ENCODE results near the gene C4B.
"Not testable (repeated sequence)": the region's sequence is repeated elsewhere in the genome, so short reads cannot be mapped to it uniquely, and the experiment has no call there.

Gene C4B

DNA sequence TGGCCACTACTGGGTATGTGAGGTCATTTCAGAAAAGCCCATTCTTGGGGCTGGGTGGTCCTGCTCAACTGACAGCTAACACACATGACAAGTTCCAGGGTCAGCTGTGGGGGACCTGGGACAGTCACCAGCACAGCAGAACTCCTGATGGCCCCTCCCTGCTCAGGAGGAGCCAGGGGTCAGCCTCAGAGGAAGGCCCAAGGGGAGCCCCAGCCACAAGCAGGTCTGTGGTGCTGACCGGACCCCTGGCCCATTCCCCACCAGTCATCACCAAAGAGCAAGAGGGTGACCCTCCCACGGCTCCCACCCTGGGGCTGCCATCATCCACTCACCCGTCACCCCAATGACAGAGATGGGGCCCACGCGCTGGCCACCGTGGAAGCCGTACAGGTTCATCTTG, 41.7 kb downstream of the C4B start:
- no peak for DNase-seq

GRCh38 chr6:32057966-32058365, 43.4 kb downstream of the C4B start:
- DNase-seq, result no peak

DNA sequence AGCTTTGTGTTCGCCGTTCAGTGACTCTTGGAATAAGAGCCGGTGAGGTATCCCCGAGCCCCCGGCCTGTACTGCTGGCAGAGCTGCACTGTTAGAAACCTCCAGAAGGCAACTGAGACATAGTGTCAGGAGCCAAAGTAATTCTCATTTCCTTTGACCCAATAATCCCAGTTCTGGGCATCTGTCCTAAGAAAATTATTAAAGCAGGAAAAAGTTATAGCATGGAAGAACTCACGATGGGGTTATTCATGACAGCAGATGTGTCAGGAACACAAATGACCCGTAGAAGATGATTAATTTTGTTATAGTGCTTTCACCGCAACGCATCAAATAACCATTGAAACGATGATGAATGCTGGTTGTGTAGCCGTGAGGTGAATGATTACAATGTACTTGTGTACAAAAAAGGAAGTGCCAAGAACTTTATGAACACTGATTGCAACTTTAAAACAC, 43.9 kb downstream of the C4B start:
- no peak for DNase-seq

DNA sequence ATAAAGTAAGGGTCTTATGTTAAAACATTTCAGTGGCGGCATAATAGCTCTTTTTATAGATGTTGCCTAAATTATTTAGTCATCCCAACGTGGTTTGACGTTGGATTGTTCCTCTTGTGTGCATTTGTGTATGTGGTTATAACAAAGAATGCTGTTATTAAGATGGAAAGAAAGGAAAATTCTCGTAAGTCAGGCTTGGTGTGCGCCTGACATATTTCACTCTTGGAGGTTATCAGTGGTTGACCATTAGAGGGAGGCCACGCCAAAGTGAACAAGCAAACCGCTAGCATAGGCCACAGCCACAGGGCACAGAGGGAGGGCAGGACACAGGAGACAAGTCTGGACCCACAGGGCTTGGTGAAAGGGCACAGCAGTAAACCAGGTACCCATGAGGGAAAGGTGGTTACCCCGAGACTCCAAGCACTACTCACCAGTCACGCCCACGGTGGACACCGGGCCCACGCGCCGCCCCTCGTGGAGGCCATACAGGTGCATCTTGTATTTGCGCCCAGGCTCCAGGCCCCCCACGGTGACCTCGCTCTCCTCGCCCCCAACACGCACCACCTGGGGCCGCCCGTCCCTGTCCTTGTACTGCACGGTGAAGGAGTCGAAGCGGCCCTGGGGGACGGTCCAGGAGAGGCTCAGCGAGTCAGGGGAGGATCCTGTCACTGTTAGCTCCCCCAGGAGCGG, 46.5 kb downstream of the C4B start:
- DNase-seq, result no peak

DNA sequence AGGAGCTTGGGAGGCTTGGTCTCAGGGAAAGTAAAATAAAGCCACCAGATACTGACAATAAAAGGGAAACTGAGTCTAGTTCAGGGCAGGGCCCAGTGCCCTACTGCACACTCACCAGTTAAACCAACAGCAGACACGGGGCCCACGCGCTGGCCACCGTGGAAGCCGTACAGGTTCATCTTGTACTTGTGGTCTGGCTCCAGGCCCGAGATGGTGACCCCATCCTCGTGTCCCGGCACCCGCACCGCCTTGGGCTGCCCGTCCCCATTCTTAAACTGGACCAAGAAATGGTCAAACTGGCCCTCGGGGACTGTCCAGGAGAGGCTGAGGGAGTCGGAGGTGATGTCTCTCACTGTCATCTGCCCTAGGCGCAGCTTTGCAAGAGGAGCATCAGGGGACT, 50.1 kb downstream of the C4B start:
- DNase-seq, result no peak

DNA sequence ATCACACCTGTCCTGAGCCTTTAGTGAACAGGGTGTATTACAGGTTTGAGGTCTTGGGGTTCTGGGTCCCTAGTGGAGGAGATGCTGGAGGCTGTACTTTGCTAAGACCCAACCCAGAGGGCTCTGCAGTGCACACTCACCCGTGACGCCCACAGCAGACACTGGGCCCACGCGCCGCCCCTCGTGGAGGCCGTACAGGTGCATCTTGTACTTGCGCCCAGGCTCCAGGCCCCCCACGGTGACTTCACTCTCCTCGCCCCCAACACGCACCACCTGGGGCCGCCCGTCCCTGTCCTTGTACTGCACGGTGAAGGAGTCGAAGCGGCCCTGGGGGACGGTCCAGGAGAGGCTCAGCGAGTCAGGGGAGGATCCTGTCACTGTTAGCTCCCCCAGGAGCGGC, 52.9 kb downstream of the C4B start:
- not testable (repeated sequence) for DNase-seq

- DNase-seq, result not testable (repeated sequence)
Observed at GRCh38 chr6:32068315-32068714, 53.7 kb downstream of the C4B start.

DNA sequence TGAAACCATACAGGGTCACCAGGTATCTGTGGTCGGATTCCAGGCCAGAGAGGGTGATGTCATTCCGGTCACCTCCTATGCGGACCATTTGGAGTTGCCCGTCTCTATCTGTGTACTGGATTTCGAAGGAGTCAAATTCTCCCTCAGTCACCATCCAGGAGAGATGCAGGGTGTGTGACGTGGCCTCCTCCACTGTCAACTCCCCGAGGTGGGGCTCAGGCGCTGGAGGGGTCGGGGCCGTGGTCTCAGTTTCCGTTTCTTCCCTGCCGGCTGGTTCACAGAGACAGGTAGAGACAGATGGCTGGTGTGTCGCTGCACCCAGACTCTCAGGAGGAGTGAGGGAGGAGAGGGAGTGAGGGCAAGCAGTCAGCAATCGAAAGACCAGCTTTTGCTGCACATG, 54.3 kb downstream of the C4B start:
- no peak for DNase-seq

GRCh38 chr6:32069460-32069859, 54.9 kb downstream of the C4B start:
- DNase-seq, result no peak

GRCh38 chr6:32069878-32070515, 55.4 kb downstream of the C4B start:
- no peak for DNase-seq

- DNase-seq, result no peak
Observed at GRCh38 chr6:32070814-32071543, 56.4 kb downstream of the C4B start.

- DNase-seq, result no peak
Observed at GRCh38 chr6:32073101-32073500, 58.5 kb downstream of the C4B start.

GRCh38 chr6:32073613-32074012, 59.0 kb downstream of the C4B start:
- no peak for DNase-seq

- no peak for DNase-seq
Observed at GRCh38 chr6:32074996-32075532, 60.5 kb downstream of the C4B start.

GRCh38 chr6:32075781-32076180, 61.2 kb downstream of the C4B start:
- DNase-seq, result no peak

DNA sequence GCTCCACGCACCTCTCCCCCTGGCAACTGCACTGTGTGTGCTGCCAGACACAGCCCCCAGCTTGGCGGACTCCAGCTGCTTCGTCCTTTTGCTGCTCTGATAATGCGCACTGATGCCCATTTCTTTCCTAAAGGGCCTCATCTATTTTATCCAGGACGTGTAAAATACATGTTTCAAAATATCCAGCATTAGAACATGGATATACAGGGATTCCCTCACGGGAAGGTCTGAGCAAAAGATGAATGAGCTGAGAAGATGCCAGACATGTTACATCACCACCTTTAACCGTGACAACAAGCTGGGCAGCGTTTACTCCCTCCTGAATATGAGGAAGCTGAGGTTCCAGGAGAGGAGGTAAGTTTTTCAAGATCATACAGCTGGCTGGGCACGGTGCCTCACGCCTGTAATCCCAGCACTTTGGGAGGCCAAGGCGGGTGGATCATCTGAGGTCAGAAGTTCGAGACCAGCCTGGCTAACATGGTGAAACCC, 61.8 kb downstream of the C4B start:
- no peak for DNase-seq

DNA sequence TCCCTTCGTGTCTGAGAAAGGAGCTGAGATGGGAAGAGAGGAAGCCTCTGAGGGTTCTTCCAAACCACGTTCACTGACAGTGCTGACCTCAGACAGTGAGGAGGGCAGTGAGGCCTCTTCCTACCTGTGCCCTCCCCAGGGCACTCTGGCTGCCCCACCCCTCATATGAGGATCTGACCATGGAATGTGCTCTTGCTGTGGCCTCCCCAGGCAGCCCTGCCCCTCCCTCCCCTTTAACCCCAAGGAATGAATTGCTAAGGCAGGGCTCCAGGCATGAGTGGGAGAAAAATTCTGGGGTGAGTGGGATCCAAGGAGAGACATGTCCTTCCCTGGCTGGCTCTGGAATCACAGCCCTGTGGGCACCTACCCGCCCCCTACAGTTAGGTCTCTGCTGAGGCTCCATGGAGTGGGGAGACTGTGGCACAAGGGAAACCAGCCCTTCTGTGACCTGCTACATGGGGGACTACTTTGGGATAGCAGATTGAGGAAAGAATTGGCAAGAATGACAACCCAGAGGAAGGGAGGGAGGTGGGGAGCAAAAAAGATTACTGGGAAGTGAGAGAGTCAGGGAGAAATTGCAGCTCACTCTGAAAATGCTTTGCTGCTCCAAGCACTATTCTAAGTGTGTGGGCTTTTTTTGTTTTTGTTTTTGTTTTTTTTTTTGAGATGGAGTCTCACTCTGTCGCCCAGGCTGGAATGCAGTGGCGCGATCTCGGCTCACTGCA, 65.1 kb downstream of the C4B start:
- no peak for DNase-seq

DNA sequence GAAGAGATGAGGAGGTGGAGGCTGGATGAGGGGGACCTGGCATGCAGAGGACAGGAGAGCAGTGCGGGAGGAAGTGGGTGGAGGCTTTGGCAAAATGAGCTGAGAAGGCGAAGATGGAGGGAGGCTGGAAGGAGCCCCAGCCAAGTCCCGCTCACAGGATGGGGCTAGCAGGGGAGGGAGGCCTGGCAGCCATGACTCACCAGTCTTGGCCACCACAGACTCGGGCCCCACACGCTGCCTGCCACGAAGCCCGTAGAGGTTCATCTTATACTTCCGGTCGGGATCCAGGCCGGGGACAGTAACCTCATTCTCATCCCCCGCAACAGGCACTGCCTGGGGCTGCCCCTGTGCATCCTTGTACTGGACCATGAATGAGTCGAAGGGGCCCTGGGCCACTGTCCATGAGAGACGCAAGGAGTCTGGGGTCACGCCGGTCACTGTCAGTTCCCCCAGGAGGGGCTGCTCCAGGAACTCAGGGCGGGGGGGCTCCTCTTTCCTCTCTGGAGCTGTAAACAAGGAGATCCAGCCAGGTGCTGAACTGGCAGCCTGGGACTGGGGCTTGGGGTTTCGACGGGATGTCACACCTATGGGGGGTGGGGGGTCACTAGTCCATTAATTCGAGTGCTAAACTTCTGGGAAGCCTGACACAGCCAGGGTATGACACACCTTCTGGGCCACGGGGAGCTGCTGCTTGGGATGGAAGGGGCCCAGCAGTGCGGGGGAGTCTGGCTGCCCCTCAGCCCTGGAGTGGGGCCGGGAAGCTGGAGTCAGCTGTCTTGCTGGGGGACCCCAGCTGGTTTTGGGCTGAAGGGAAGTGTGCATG, 66.8 kb downstream of the C4B start:
- no peak for DNase-seq

- no peak for DNase-seq
Observed at GRCh38 chr6:32082478-32082877, 67.9 kb downstream of the C4B start.

- no peak for DNase-seq
Observed at GRCh38 chr6:32082935-32083334, 68.3 kb downstream of the C4B start.

DNA sequence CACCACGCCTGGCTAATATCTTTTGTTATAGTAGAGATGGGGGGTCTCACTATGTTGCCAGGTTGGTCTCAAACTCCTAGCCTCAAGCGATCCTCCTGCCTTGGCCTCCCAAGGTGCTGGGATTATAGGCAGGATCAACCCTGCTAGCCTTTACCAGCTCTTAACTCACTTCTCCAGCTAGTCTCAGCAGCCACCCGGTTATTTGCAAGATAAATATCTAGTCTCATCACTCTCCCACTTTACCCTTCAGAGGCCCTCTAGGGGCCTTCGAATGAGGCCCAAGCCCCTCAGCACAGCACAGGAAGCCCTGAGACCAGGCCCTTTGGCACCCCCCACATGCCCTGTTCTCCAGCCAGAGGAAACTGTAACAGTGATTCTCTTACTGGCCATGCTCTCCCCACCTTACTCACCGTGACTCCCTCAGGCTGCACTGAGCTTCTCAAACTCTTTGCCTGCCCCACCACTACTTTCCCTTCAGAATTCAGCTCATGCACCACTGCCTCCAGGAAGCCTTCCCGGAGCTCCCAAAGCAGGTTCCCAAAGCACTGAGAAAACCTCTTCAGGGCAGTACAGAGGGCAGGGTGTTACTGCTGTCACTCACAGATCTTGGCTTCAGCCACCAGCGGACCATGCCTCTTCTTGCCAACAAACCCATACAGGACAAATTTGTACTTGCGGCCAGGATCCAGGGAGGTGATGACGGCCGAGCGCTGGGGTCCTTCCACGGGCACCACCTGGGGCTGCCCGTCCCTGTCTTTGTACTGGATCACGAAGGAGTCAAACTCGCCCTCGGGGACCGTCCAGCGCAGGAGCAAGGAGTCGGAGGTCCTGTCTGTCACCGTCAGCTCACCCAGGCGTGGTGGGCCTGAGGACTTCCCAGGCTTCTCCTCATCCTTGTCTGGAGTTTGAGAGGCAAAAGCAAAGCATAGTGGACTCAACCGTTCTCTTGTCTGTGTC, 69.5 kb downstream of the C4B start:
- no peak for DNase-seq
